ENCODE measurements around the gene CPEB1.
A peak's percentile ranks its signal among the peaks of the same experiment; 100 is the strongest.

The CPEB1 gene

DNA sequence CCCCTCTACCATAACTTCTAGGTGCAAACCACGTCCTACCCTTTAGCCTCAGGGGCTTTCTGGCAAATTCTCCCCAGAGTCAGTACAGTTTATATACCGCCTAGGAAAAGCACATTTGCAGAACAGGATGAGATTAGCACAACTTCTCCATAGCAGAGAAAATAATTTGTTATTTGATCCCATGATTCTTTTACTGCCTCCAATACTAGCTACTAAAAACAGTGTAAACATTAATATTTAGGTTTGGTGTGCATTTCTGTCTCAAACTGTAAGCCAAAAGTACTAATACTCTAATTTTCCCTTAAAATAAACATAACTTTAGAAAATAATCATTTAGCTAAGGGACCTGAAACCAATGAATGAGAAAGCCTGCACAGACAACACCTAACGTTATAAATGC, 4.5 kb downstream of the CPEB1 start:
- no peak for TF ChIP-seq GATA1 (IDR thresholded peaks at IDR 0.05; ENCODE audit: low read depth, low read length)
- no peak for TF ChIP-seq POLR2A (IDR thresholded peaks at IDR 0.05; ENCODE audit: low read length)
- no peak for DNase-seq

DNA sequence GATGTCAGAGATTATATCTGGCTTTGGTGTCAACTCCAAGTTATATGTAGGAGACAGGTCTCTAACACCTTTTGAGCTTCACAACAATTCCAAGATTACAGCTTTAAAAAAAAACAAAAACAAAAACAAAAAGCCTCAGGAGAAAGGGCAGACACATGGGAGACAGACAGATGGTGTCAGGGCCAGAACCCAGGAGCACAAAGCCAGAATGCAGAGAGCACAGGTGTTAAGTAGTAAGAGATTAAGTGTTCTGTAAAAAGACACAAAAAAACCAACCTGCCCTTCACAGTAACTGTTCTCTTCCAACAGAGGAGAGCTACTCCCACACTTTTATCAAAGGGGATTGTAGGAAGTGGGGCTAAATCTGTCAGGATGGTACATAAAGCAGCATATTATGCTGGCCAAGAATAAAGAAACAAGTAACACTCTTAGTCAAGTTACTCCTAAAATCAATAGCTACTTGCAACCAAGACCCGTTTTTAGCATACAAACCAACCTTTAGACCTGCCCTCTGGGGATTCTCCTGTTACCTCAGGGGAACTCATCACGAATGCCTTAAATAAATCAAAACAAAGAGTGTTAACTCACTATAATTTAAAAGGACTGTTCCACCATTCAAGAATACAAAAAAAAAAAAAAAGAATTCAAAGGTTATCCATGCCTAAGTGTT, 5.9 kb downstream of the CPEB1 start:
- no peak for TF ChIP-seq POLR2A (IDR thresholded peaks at IDR 0.05; ENCODE audit: low read length)
- no peak for TF ChIP-seq GATA1 (IDR thresholded peaks at IDR 0.05; ENCODE audit: low read depth, low read length)
- no peak for DNase-seq

GRCh38 chr15:82640672-82641071, 6.5 kb downstream of the CPEB1 start:
- DNase-seq = no peak

DNA sequence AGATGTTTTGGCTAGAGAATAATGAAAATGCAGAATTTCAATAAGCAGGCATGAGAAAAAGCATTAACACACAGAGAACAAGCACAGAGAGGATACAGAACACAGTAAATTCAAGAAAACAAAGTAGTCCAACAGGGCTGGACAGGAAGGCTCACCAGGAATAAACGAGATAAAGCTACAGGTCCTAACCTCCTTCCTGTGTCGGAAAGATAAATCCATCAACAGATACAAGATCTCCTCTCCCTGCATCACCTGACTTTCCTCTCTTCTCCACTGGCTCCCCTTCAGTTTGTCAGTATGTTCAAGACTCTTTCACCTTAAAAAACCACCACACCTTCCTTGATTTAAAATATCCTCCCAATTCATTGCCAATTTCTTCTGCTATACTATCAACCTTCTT, 11.4 kb downstream of the CPEB1 start:
- DNase-seq = no peak
- TF ChIP-seq POLR2A (IDR thresholded peaks at IDR 0.05; ENCODE audit: low read length) (no peak), GATA1 (IDR thresholded peaks at IDR 0.05; ENCODE audit: low read depth, low read length) (no peak)

More at GRCh38 chr15:82640672-82641071, 6.5 kb downstream of the CPEB1 start:
- TF ChIP-seq GATA1 (IDR thresholded peaks at IDR 0.05; ENCODE audit: low read depth, low read length) (no peak), POLR2A (IDR thresholded peaks at IDR 0.05; ENCODE audit: low read length) (no peak)

- no peak for DNase-seq
- no peak for TF ChIP-seq GATA1 (IDR thresholded peaks at IDR 0.05; ENCODE audit: low read depth, low read length)
- no peak for TF ChIP-seq POLR2A (IDR thresholded peaks at IDR 0.05; ENCODE audit: low read length)
Measured at GRCh38 chr15:82630033-82630432, 17.1 kb downstream of the CPEB1 start.

DNA sequence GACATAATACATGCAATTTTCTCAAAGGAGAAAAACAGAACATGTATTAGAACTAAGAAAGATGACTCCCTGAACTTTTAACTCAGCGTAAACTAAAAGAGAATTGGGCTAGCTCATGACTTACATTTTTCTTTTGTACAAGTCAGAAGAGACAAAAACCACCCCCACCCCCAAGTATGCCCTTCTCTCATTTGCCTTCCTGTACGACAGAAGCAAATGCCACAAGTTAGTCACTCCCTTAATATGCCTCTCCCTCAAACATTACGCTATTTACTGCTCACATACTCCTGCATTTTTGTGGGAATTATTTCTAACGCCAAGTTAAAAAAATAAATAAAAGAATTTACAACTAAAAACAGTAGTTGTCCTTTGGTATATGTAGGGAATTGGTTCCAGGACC, 22.0 kb downstream of the CPEB1 start:
- DNase-seq = no peak
- no peak for TF ChIP-seq GATA1 (IDR thresholded peaks at IDR 0.05; ENCODE audit: low read depth, low read length)
- no peak for TF ChIP-seq POLR2A (IDR thresholded peaks at IDR 0.05; ENCODE audit: low read length)

- TF ChIP-seq POLR2A (IDR thresholded peaks at IDR 0.05; ENCODE audit: low read length) (no peak), GATA1 (IDR thresholded peaks at IDR 0.05; ENCODE audit: low read depth, low read length) (no peak)
- no peak for DNase-seq
Measured at GRCh38 chr15:82624438-82624837, 22.7 kb downstream of the CPEB1 start.

DNA sequence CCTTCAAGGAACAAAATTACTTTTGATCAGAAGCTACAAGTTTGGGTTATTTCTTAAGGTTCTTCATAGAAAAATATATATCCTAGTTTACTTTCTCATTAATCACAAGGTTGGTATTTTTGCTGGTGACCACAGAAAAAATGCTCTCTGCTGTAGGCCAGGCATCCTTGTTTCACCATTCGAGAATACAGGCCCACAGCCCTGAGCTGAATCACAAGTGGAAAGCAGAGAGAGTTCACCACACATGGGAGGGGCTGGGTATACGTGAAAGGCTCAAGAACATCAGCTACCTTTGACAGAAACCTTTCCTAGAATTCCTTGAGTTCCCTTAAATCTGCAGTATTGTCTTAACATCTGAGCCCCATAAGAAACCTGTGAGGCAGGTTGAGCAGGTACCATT, 23.2 kb downstream of the CPEB1 start:
- TF ChIP-seq GATA1 (IDR thresholded peaks at IDR 0.05; ENCODE audit: low read depth, low read length) (no peak), POLR2A (IDR thresholded peaks at IDR 0.05; ENCODE audit: low read length) (no peak)
- no peak for DNase-seq

DNA sequence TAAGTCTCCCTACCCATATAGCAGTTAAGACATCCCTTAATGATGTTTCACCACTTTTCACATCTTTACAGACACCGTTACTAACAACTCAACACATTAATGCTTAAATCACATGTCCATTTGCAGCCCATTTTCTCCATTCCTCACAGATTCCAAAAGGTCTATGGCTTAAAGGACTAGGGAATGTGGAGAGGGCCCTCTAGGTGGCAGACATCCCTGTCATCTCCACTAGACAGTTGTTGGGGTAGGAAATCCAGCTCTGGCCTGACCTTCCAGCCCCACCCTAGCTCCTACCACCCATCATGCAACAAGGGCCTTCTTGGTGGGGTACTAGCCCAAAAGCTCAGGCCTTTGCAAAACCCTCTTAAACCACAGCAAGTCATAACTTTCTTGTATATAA, 25.2 kb downstream of the CPEB1 start:
- TF ChIP-seq POLR2A (IDR thresholded peaks at IDR 0.05; ENCODE audit: low read length) (no peak), GATA1 (IDR thresholded peaks at IDR 0.05; ENCODE audit: low read depth, low read length) (no peak)
- peak in 1 of 2 experiments; percentile 10 for DNase-seq

DNA sequence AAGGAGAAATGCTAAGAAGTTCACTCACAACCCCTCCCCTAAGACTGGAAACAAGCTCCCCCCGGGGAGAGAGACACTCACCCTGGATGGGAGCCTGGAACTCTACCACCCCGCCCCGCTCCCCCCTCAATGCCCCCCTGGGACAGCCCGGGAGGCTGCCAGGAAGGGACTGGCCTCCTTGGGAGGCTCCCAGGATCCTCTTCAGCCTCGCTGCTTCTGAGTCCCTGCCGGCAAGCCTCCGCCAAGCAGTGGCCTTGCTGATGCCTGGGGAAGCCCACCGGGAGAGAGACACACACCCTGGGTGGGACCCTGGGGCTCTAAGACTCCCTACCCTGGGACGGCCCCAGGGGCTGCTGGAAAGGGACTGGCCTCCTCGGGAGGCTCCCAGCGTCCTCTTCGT, 33.4 kb downstream of the CPEB1 start:
- DNase-seq = no peak
- TF ChIP-seq GATA1 (IDR thresholded peaks at IDR 0.05; ENCODE audit: low read depth, low read length) (no peak), POLR2A (IDR thresholded peaks at IDR 0.05; ENCODE audit: low read length) (no peak)

DNA sequence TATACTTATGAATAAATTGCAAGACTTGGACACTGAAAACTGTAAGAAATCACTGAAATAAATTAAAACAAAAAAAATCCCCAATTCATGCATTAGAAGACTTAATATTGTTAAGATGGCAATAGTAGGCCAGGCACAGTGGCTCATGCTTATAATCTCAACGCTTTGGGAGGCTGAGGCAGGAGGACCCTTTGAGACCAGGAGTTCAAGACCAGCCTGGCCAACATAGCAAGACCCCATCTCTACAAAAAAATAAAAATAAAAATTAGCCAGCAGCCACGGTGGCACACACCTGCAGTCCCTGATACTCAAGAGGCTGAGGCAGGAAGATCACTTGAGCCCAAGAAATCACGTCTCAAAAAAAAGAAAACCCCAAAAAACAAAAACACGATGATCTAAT, 35.8 kb downstream of the CPEB1 start:
- TF ChIP-seq POLR2A (IDR thresholded peaks at IDR 0.05; ENCODE audit: low read length) = no peak
- no peak for TF ChIP-seq GATA1 (IDR thresholded peaks at IDR 0.05; ENCODE audit: low read depth, low read length)
- DNase-seq = no peak

DNA sequence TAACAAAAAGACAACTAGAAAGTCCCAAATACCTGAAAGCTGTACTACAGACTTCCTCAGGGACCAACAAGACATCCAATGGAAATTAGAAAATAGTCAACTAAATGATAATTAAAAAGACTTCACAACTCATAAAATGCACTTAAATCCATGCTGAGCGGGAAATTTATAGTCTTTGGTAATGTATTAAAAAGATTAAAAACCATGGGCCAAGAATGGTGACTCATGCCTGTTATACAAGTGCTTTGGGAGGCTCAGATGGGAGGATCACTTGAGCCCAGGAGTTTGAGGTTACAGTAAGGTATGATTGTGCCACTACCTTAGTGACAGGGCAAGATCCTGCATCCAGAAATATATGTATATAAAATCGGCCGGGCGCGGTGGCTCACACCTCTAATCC, 45.0 kb downstream of the CPEB1 start:
- TF ChIP-seq GATA1 (IDR thresholded peaks at IDR 0.05; ENCODE audit: low read depth, low read length) = no peak
- TF ChIP-seq POLR2A (IDR thresholded peaks at IDR 0.05; ENCODE audit: low read length) = no peak
- DNase-seq = no peak

DNA sequence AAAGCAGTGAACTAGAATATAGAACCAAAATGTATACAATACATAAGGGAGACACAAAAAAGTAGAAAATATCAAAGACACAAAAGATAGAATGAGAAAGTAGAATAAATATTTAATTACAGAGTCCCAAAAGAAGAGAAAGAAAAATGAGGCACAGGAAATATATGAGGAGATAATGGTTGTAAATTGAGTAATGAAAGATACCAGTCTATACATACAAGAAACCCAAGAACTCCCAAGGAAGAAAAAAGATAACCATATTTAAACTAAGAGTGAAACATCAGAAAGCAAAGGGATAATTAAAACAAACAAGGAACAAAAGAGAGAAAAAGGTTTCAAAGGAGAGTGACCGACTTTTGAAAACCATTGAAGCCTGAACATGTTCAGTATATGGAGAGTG, 47.3 kb downstream of the CPEB1 start:
- DNase-seq = no peak
- no peak for TF ChIP-seq POLR2A (IDR thresholded peaks at IDR 0.05; ENCODE audit: low read length)
- no peak for TF ChIP-seq GATA1 (IDR thresholded peaks at IDR 0.05; ENCODE audit: low read depth, low read length)

DNA sequence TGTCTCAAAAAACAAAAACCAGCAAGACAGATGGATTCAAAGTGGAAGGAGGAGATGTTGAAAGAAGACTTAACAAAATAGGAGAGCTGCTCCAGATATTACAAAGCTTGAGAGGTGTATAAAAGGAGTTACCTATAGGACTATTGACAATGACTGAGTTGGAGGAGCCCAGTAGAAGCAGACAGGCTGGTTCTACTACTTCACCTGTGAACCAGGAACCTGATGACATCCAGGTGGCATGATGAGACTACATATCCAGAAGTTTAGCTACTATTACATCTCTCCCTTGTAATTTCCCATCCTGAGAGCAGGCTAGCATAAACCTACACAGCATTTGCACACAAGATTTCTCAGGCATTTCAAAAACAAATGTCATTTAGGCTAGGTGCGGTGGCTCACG, 49.3 kb downstream of the CPEB1 start:
- TF ChIP-seq POLR2A (IDR thresholded peaks at IDR 0.05; ENCODE audit: low read length) (no peak), GATA1 (IDR thresholded peaks at IDR 0.05; ENCODE audit: low read depth, low read length) (no peak)
- no peak for DNase-seq

GRCh38 chr15:82595766-82596165, 51.4 kb downstream of the CPEB1 start:
- TF ChIP-seq POLR2A (IDR thresholded peaks at IDR 0.05; ENCODE audit: low read length) (no peak), GATA1 (IDR thresholded peaks at IDR 0.05; ENCODE audit: low read depth, low read length) (no peak)
- no peak for DNase-seq

GRCh38 chr15:82595203-82595602, 52.0 kb downstream of the CPEB1 start:
- no peak for TF ChIP-seq POLR2A (IDR thresholded peaks at IDR 0.05; ENCODE audit: low read length)
- TF ChIP-seq GATA1 (IDR thresholded peaks at IDR 0.05; ENCODE audit: low read depth, low read length) = no peak
- DNase-seq = no peak

All from erythroblast (primary cell).